Tibial nerve (tissue), 4 donors: ENCODE measurements around the gene TBC1D22B. TPM values are rescaled to one million over a fixed set of nuclear protein-coding genes. Genes with fewer than 3 reads are reported as not detected.
"Not testable (repeated sequence)": the region's sequence is repeated elsewhere in the genome, so short reads cannot be mapped to it uniquely, and the experiment has no call there.

ENCODE experiments used
- DNase-seq, 2 donors: peaks; one replicate each; pipeline ENCODE4 v3.0.0-alpha.2; 2019; ENCODE audit warnings: low spot score in 2 of 2
- H3K27ac ChIP-seq, 4 donors: fragments of 200-600 bp; sonication (generic) in 3 of 4; one replicate each; pipeline ENCODE4 v1.5.1; 2017 to 2019; ENCODE audit warnings: mild to moderate bottlenecking in 1 of 4
- H3K27me3 ChIP-seq, 2 donors: fragments of 200-600 bp; sonication (generic) in 1 of 2; one replicate each; pipeline versions ENCODE4 v1.5.1 to v1.6.0; 2017 to 2019
- H3K36me3 ChIP-seq, 3 donors: fragments of 200-600 bp; sonication (generic); one replicate each; pipeline ENCODE4 v1.5.1; 2018 to 2019
- H3K4me1 ChIP-seq, 4 donors: fragments of 200-600 bp; sonication (generic) in 3 of 4; one replicate each; pipeline ENCODE4 v1.5.1; 2017 to 2019
- H3K4me3 ChIP-seq, 4 donors: fragments of 200-600 bp; sonication (generic) in 3 of 4; one replicate each; pipeline ENCODE4 v1.5.1; 2017 to 2019; ENCODE audit warnings: mild to moderate bottlenecking in 1 of 4, moderate library complexity in 1 of 4
- H3K9me3 ChIP-seq, 4 donors: fragments of 200-600 bp; sonication (generic) in 3 of 4; one replicate each; pipeline ENCODE4 v1.5.1; 2017 to 2019
- CTCF ChIP-seq, 5 experiments: fragments of 200-600 bp in 3 of 5; fragments of 450-650 bp in 2 of 5; sonication (generic) in 3 of 5; IDR thresholded peaks; one replicate each; pipeline ENCODE4 v1.5.1; 2016 to 2019; ENCODE audit warnings: antibody characterized with exemption in 5 of 5, mild to moderate bottlenecking in 3 of 5, moderate library complexity in 2 of 5
- EP300 ChIP-seq, 2 donors: sonication (generic); formaldehyde crosslinking; IDR thresholded peaks; one replicate each; pipeline ENCODE4 v1.6.1; 2017; ENCODE audit warnings: antibody characterized with exemption in 2 of 2, mild to moderate bottlenecking in 1 of 2
- POLR2A ChIP-seq, 2 donors: fragments of 450-650 bp; IDR thresholded peaks; one replicate each; pipeline ENCODE4 v1.6.1; 2017; ENCODE audit warnings: antibody characterized with exemption in 2 of 2, mild to moderate bottlenecking in 2 of 2, moderate library complexity in 2 of 2
- WGBS, 2 donors: methylation state at CpG; one replicate each; pipeline ENCODE4 v1.1.5; 2018; 5-methylcytosine and 5-hydroxymethylcytosine counted together
- total RNA-seq, 4 donors: library from RNA; depleted of rRNA; stranded (reverse); fragments of >200 nt; gene quantifications; one replicate each; pipeline ENCODE4 v1.1.0, GENCODE V29; 2016

The TBC1D22B gene
- total RNA-seq, 4 donors from 2014 or later = 5.1 to 9.4 (median 7.7) TPM

DNA sequence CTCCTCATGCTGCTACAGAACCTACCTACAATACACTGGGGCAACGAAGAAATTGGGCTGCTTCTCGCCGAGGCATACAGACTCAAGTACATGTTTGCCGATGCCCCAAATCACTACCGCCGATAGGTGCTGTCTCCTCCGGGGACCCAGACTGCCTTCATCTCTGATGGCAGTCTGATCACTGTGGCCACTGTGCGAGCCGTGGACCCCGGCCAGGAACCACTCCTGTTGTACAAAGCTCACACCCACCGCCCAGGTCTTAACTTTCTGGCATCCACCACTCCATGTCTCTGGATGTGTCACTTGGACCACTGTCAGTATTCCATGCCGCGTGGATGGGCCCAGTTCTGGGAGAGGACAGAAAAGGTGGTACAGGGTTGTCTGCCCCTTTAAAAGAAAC is 73.5 kb downstream of the TBC1D22B start:
- TF ChIP-seq CTCF (IDR thresholded peaks at IDR 0.05) = no peak
- no peak for TF ChIP-seq POLR2A (IDR thresholded peaks at IDR 0.05)
- TF ChIP-seq EP300 (IDR thresholded peaks at IDR 0.05) = no peak
- no peak for DNase-seq
- Histone ChIP-seq H3K9me3 (no peaks in the 10 kb centered on the region), H3K4me1 (no peaks in the 10 kb centered on the region), H3K27ac (no peak overlapping the region), H3K4me3 (no peak overlapping the region), H3K36me3 (peaks cover 0 to 30% (median 3%) of the 10 kb centered on the region in 3 donors), H3K27me3 (no peaks in the 10 kb centered on the region)
- WGBS, 2 donors = 92 to 96% methylated on average over 13 of the region's 13 CpGs

DNA sequence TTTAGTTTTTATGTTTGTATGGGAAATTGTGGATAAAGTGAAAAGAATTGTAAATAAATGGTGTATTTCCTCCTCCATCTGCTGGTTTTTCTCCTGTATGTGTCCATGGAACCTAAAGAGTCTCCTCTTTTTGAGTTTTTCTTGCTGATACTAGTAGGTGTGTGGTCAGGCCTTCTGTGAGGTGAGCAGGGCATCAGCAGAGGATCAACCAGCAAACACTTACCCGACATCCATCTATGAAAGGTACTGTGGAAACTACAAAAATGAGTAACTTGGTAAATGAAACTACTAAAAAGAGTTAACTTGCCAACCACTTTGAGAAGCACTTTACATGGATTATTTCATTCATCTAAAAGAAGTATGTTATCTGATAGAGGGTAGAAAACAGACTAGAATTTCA is 75.3 kb downstream of the TBC1D22B start:
- no peak for DNase-seq
- WGBS, 2 donors = 85 to 97% methylated on average over 1 of the region's 1 CpG

DNA sequence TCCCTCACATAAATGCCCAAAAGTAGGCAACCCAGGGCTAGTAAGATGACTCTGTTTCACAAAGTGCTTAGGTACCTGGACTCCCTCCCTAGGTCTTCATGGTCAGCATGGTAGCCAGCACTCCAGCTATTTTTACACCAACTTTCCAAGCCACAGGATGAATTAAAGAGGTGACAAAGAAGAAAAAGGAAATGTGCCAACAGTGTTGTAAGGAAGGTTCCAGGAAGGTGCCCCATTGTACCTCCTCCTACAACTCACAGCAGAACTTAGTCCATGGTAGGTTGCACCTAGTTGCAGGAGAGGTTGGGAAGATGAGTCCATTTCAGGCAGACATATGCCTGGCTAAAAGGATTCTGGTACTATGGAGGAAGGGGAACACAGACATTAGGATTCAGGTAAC is 76.5 kb downstream of the TBC1D22B start:
- H3K9me3 ChIP-seq = no peaks in the 10 kb centered on the region
- peaks cover 0 to 30% (median 3%) of the 10 kb centered on the region in 3 donors for H3K36me3 ChIP-seq
- no peak for DNase-seq
- H3K4me1 ChIP-seq = no peaks in the 10 kb centered on the region
- TF ChIP-seq EP300 (IDR thresholded peaks at IDR 0.05) = no peak
- no peak for TF ChIP-seq CTCF (IDR thresholded peaks at IDR 0.05)
- no peak for TF ChIP-seq POLR2A (IDR thresholded peaks at IDR 0.05)
- H3K27ac ChIP-seq = no peak overlapping the region
- H3K27me3 ChIP-seq = no peaks in the 10 kb centered on the region
- H3K4me3 ChIP-seq = no peak overlapping the region

More for the DNA sequence above, 75.3 kb downstream of the TBC1D22B start:
- Histone ChIP-seq H3K4me3 (no peak overlapping the region), H3K27ac (no peak overlapping the region), H3K4me1 (no peaks in the 10 kb centered on the region), H3K9me3 (no peaks in the 10 kb centered on the region), H3K27me3 (no peaks in the 10 kb centered on the region), H3K36me3 (peaks cover 0 to 30% (median 3%) of the 10 kb centered on the region in 3 donors)
- no peak for TF ChIP-seq EP300 (IDR thresholded peaks at IDR 0.05)

- 94 to 99% methylated on average over 3 of the region's 3 CpGs for WGBS, 2 donors
Measured at GRCh38 chr6:37338317-37338716, 80.7 kb downstream of the TBC1D22B start.

GRCh38 chr6:37338745-37339255 is 81.2 kb downstream of the TBC1D22B start:
- no peaks in the 10 kb centered on the region for H3K4me1 ChIP-seq
- no peaks in the 10 kb centered on the region for H3K27me3 ChIP-seq
- WGBS, 2 donors = 95 to 96% methylated on average over 5 of the region's 5 CpGs
- no peak for DNase-seq
- TF ChIP-seq EP300 (IDR thresholded peaks at IDR 0.05) (no peak), CTCF (IDR thresholded peaks at IDR 0.05) (no peak), POLR2A (IDR thresholded peaks at IDR 0.05) (no peak)
- H3K36me3 ChIP-seq = no peaks in the 10 kb centered on the region
- no peak overlapping the region for H3K4me3 ChIP-seq
- no peaks in the 10 kb centered on the region for H3K9me3 ChIP-seq
- H3K27ac ChIP-seq = no peak overlapping the region

More at GRCh38 chr6:37338317-37338716, 80.7 kb downstream of the TBC1D22B start:
- DNase-seq, H3K9me3 ChIP-seq, H3K4me1 ChIP-seq, H3K4me3 ChIP-seq, H3K27me3 ChIP-seq, H3K36me3 ChIP-seq, H3K27ac ChIP-seq: not testable (repeated sequence)

- no peak for TF ChIP-seq POLR2A (IDR thresholded peaks at IDR 0.05)
- TF ChIP-seq CTCF (IDR thresholded peaks at IDR 0.05) = no peak
- TF ChIP-seq EP300 (IDR thresholded peaks at IDR 0.05) = no peak
- H3K27me3 ChIP-seq = no peaks in the 10 kb centered on the region
Measured at GRCh38 chr6:37339741-37340638, 82.4 kb downstream of the TBC1D22B start.

More at GRCh38 chr6:37339741-37340638, 82.4 kb downstream of the TBC1D22B start:
- 82 to 86% methylated on average over 5 of the region's 5 CpGs for WGBS, 2 donors
- Histone ChIP-seq H3K27ac (no peak overlapping the region), H3K9me3 (no peaks in the 10 kb centered on the region), H3K36me3 (no peaks in the 10 kb centered on the region), H3K4me1 (no peaks in the 10 kb centered on the region), H3K4me3 (no peak overlapping the region)
- no peak for DNase-seq
